Activated B cell treated with CpG ODN at 0.5 μM for 24 hours (primary cell): ENCODE results near the gene VSTM5. TPM values are rescaled to one million over a fixed set of nuclear protein-coding genes. Genes with fewer than 3 reads are reported as not detected.

Experiments
- ATAC-seq: fragments of 200-7000 bp; cut with Tn5 transposase; one replicate; pipeline ENCODE4 v1.10.0; 2021; ENCODE audit warnings: low read depth, mild to moderate bottlenecking, moderate library complexity
- CTCF ChIA-PET: fragments of 350-600 bp; sonication (Branson Sonifier 250); formaldehyde crosslinking; loops from one replicate; lab custom pipeline; 2021; ENCODE audit warnings: antibody characterized with exemption; lab: Charles Lee
- POLR2A ChIA-PET: fragments of 350-600 bp; sonication (Branson Sonifier 250); formaldehyde crosslinking; loops from one replicate; lab custom pipeline; 2021; ENCODE audit warnings: antibody characterized with exemption; lab: Charles Lee
- DNase-seq: peaks from one replicate; pipeline ENCODE4 v3.0.0; 2022
- H3K27ac Mint-ChIP-seq: one replicate; pipeline ENCODE4 v1.8.0; 2020; ENCODE audit warnings: mixed read lengths
- H3K27me3 Mint-ChIP-seq: one replicate; pipeline ENCODE4 v1.8.0; 2021; ENCODE audit warnings: mixed read lengths
- H3K36me3 Mint-ChIP-seq: one replicate; pipeline ENCODE4 v1.8.0; 2021; ENCODE audit warnings: low read depth, mixed read lengths
- H3K4me1 Mint-ChIP-seq: one replicate; pipeline ENCODE4 v1.8.0; 2021; ENCODE audit warnings: mixed read lengths
- H3K4me3 Mint-ChIP-seq: one replicate; pipeline ENCODE4 v1.8.0; 2020; ENCODE audit warnings: mild to moderate bottlenecking, mixed read lengths
- H3K9me3 Mint-ChIP-seq: one replicate; pipeline ENCODE4 v1.8.0; 2020; ENCODE audit warnings: mixed read lengths
- intact Hi-C: fragments of 100-400 bp; cut with micrococcal nuclease; formaldehyde crosslinking; loops from one replicate; pipeline ENCODE4 v1.15.1; 2024
- total RNA-seq: library from RNA; stranded (reverse); gene quantifications from 2 replicates; pipeline ENCODE4 v1.2.3, GENCODE V29; 2022
- TF ChIP-seq, protein P1 (sequence below): fragments of 200-600 bp; IDR thresholded peaks from one replicate; pipeline ENCODE4 v1.8.0; 2022; ENCODE audit warnings: antibody characterized with exemption, mild to moderate bottlenecking

The VSTM5 gene
- total RNA-seq, 1 donor from 2014 or later, result not detected

DNA sequence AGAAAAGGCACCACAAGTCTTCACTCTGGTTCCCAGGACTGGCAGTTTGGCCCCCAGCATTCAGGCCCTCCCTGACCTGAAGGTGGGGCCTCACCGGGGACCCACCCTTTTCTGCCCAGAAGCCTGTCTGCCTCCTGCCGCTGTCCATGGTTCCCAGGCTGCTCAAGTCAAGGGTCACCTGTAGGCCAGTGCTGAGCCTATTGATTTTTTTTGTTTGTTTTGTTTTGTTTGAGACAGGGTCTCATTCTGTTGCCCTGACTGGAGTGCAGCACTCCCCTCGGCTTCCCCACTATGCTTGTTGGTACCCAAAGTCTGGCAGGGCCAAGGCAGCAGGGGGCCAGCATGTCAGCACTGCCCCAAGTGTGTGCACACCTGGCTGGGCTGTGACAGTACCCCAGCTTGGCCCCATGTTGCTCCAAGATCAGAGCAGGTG lies 77.4 kb downstream of the VSTM5 start:
- H3K9me3 Mint-ChIP-seq, result no peaks in the 10 kb centered on the region

DNA sequence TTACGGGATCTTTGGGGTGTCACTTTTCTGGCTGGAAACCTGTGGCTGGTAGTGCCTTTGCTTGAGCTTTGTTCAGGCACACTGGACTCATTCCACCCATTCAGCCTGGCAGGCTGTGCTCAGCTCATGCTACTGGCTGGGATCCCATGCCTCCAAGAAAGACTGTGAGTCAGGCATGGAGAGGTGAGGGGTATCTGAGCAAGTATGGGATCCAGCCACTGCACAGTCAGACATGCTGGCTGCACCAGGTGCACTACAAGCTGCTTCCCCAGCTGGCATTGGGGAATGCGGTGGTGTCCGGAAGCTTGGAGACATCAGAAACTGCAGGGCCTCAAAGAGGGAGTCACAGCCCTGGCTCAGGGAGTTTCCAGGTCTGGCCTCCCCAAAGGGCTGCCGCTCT lies 78.3 kb downstream of the VSTM5 start:
- H3K4me1 Mint-ChIP-seq, result no peaks in the 10 kb centered on the region
- POLR2A ChIA-PET, result no interaction called here
- no peak for DNase-seq
- no peak for ATAC-seq
- TF ChIP-seq, protein P1, sequence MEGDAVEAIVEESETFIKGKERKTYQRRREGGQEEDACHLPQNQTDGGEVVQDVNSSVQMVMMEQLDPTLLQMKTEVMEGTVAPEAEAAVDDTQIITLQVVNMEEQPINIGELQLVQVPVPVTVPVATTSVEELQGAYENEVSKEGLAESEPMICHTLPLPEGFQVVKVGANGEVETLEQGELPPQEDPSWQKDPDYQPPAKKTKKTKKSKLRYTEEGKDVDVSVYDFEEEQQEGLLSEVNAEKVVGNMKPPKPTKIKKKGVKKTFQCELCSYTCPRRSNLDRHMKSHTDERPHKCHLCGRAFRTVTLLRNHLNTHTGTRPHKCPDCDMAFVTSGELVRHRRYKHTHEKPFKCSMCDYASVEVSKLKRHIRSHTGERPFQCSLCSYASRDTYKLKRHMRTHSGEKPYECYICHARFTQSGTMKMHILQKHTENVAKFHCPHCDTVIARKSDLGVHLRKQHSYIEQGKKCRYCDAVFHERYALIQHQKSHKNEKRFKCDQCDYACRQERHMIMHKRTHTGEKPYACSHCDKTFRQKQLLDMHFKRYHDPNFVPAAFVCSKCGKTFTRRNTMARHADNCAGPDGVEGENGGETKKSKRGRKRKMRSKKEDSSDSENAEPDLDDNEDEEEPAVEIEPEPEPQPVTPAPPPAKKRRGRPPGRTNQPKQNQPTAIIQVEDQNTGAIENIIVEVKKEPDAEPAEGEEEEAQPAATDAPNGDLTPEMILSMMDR, result no peak
- no peak overlapping the region for H3K4me3 Mint-ChIP-seq
- intact Hi-C loops, result no loop called here
- H3K9me3 Mint-ChIP-seq, result no peaks in the 10 kb centered on the region
- peaks cover 1% of the 10 kb centered on the region for H3K36me3 Mint-ChIP-seq
- CTCF ChIA-PET, result no interaction called here
- no peak overlapping the region for H3K27ac Mint-ChIP-seq
- H3K27me3 Mint-ChIP-seq, result no peaks in the 10 kb centered on the region

More for the DNA sequence above, 77.4 kb downstream of the VSTM5 start:
- ATAC-seq (no peak), DNase-seq (no peak)
- TF ChIP-seq, protein P1, result no peak
- intact Hi-C loops, result no loop called here
- H3K27me3 Mint-ChIP-seq, result no peaks in the 10 kb centered on the region
- no peak overlapping the region for H3K4me3 Mint-ChIP-seq
- CTCF ChIA-PET, result no interaction called here
- POLR2A ChIA-PET, result no interaction called here
- H3K36me3 Mint-ChIP-seq, result peaks cover 1% of the 10 kb centered on the region
- no peaks in the 10 kb centered on the region for H3K4me1 Mint-ChIP-seq
- H3K27ac Mint-ChIP-seq, result no peak overlapping the region

DNA sequence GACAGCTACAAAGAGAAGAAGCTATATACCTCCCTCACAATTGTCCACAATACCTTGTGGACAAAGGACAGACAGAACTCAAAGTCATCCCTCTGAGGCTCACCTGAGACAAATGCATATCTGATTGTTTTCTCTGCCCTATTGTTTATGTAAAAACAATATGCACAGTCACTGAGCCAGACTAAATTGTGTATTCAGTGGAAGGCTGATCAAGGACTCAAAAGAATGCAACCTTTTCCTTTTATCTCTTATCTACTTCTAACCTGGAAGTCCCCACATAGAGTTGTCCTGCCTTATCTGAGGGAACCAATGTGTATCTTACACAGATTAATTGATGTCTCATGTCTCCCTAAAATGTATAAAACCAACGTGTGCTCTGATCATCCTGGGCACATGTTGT lies 80.3 kb downstream of the VSTM5 start:
- no peaks in the 10 kb centered on the region for H3K4me1 Mint-ChIP-seq
- intact Hi-C loops, result no loop called here
- CTCF ChIA-PET, result no interaction called here
- H3K9me3 Mint-ChIP-seq, result peaks cover 2% of the 10 kb centered on the region
- POLR2A ChIA-PET, result interaction anchor here (1.0 kb wide), 1 partner anchor 14 kb away, joined by 3 read pairs; the partner anchor contains the start of gene MED17
- no peak overlapping the region for H3K4me3 Mint-ChIP-seq
- no peak for ATAC-seq
- TF ChIP-seq, protein P1, result no peak
- H3K36me3 Mint-ChIP-seq, result peaks cover 4% of the 10 kb centered on the region
- H3K27me3 Mint-ChIP-seq, result no peaks in the 10 kb centered on the region
- DNase-seq, result no peak
- H3K27ac Mint-ChIP-seq, result no peak overlapping the region

Other genes with a start within 250 kb of the VSTM5 start
- gene CEP295, start 188.9 kb downstream of the VSTM5 start, total RNA-seq, result 15.9 and 19.2 TPM in 2 replicates
- gene TAF1D, start 109.1 kb downstream of the VSTM5 start, total RNA-seq, result 258 and 315 TPM in 2 replicates
- gene C11orf54, start 108.9 kb downstream of the VSTM5 start, total RNA-seq, result 23.7 and 30.1 TPM in 2 replicates
- 47.9 and 55.2 TPM in 2 replicates for gene MED17, start 66.3 kb downstream of the VSTM5 start, total RNA-seq
- not detected in 2 replicates for gene HEPHL1, start 170.7 kb upstream of the VSTM5 start, total RNA-seq